D341Med (cell line): ENCODE measurements around the gene ZC3H18.

ENCODE experiments used
- DNase-seq: peaks from one replicate; pipeline ENCODE4 v3.0.0; 2012; ENCODE audit warnings: low spot score

The ZC3H18 gene

GRCh38 chr16:88532434-88533241, 37.6 kb upstream of the ZC3H18 start:
- no peak for DNase-seq

GRCh38 chr16:88533381-88533917, 36.8 kb upstream of the ZC3H18 start:
- no peak for DNase-seq

- DNase-seq, result peak; percentile 98
Observed at GRCh38 chr16:88533932-88534637, 36.1 kb upstream of the ZC3H18 start.

GRCh38 chr16:88534638-88535190, 35.5 kb upstream of the ZC3H18 start:
- DNase-seq, result no peak

GRCh38 chr16:88535191-88535856, 34.9 kb upstream of the ZC3H18 start:
- no peak for DNase-seq

DNA sequence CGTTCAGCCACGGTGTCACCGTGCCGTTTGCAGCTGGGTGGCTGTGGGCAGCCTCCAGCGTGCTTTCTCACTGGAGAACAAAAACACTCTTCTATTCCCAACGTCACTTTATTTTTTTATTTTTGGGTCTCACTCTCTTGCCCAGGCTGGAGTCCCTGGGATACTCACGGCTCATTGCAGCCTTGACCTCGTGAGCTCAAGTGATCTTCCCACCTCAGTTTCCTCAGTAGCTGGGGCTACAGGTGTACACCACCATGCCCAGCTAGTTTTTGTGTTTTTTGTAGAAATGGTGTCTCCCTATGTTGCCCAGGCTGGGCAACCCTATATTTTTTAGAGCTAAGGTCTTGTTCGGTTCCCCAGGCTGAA, 34.4 kb upstream of the ZC3H18 start:
- no peak for DNase-seq

DNA sequence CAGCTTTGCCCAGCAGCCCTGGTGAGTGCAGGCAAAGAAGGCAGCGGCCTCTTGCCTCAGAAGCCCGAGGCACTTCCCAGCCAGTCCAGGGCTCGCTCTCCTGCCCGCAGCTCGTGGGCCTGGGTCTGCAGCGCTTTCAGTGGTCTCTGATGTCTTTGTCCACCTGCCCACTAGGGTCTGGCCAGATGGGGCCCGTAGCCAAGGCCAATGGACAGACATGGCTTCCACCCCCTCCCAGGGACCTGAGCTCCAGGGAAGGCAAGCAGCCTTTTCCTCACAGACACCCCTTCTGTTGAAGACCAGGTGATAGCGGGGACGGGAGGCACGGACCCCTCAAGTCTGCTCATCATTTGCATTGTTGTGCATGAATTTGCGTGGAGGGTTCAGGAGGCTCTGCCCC, 33.7 kb upstream of the ZC3H18 start:
- no peak for DNase-seq

DNA sequence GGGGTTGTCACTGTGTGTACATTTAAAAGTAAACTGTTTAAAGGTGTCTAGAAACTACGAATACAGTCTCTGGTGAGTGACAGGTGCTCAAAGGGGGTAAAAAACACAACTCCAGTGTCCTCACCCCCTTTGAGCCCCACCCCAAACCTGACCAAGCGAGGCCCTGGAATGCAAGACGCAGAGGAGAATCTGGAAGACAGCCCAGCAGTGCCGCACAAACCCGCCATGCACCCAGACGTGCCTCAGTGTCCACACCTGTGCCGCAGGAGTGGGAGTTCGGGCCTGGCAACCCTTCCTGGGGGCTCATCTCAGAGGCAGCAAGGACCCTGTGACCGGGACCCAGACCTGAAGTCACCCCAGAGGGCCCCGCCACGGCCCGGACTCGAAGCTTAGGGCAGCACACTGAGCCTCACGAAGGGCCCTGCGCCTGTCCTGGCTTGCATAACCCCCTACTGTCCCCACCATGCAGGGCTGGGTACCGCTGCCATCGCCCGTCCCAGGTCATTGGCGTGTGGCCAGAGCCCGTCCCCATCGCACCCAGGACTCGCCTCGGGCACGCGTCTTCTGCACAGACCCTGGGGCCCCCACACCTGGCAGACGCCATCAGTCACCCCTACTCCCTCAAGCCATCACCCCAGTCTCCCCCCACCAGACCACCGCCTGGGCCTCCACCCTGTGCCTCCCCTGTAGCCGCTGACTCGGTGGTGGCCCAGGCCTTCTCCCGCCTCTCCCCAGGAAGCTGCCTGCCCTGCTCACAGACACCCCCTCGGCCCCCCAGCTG, 33.0 kb upstream of the ZC3H18 start:
- no peak for DNase-seq

GRCh38 chr16:88537859-88538258, 32.3 kb upstream of the ZC3H18 start:
- no peak for DNase-seq

DNA sequence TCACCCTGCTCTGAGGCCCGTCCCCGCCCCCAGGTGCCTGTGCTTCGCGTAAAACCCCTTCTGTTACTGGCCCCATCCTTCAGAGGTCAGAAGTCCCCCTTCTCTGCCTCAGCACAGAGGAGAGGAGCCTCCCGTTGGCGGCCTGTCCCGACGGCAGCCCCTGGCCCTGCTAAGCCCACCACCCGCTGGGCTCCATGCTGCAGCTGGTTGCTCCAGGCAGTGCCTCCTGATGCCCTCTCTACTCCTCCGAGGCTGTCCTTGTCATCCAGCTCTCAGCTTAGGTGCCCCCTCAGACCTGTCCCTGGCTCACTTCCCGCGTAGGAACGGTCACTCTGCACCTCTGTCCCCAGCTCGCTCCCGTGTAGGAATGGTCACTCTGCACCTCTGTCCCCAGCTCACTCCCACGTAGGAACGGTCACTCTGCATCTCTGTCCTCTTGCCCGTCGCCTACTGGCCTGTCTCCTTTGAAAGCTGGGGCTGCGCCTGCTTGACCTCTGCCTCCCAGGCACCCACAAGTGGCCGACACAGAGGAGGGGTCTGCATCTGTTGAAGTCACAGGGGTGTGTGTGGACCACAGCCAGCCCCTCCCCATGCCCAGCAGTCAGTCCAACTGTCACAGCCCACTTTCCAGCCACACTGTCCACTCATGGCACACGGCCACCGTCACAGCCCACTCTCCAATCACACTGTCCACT, 31.7 kb upstream of the ZC3H18 start:
- DNase-seq, result no peak

- no peak for DNase-seq
Observed at GRCh38 chr16:88539261-88539651, 30.9 kb upstream of the ZC3H18 start.

DNA sequence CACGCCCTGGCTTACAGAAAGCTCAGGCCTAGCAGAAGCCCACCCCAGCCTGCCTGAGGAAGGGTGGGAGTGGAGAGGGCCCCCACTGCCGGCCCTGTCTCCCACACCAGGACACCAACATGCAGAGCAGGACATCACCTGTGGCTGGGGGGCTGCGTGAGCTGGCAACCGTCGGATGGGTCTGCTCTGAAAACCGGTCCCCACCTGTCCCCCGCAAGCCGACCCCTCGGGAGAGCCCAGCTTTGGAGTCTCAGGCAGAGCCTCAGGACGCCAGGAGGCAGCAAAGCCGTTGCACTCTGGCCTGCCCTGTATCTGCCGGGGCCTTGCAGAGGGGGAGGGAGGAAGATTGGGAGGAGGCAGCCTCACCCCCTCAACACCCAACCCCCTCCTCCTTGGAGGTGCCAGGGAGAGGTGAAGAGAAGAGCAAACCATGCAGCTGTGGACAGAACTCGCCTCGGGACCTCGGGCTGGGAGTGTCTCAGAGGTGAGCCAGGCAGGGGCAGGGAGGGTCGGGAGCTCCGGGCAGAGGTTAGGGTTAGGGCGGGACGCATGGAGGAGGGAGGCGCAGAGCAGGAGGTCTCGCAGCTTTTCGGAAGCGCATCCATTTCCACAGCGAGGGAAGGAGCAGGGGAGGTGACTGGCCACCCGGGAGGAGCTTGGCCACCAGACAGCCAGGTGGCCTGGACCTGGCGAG, 30.4 kb upstream of the ZC3H18 start:
- no peak for DNase-seq

GRCh38 chr16:88540346-88540977, 29.7 kb upstream of the ZC3H18 start:
- no peak for DNase-seq

DNA sequence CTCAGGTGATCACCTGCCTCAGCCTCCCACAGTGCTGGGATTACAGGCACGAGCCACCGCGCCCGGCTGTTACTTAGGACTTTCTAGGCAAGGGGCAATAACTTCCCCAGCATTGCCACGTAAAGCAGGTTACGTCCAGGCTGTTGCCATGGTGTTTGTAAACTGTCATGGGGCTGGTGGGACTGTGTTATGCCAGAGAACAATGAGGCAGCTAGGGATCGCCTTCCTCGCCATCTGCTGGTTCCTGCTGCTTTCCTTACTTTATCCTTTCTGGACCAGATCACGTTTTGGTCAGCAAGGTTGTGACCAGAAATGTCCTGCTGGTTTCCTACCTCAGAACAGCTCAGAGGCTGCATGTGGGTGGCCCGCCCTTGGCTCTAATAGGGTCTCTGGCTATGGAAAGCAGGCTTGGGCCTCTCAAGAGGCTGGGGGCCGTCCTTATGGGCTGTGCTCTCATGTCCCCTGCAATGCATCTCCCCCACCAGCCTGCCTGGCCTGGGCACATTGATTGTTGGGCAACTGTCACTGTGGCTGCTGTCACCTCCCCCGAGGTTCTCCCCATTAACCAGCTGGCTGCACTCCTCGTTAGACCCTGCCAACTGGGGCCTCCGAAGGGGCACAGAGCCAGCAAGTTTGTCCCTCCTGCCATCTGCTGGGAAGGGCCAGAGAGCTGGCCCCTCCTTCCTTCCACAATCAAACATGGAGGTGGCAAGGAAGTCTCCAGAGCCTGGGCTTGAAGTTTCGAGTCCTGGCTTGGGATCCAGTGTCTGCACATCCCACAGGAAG, 28.2 kb upstream of the ZC3H18 start:
- DNase-seq, result no peak

DNA sequence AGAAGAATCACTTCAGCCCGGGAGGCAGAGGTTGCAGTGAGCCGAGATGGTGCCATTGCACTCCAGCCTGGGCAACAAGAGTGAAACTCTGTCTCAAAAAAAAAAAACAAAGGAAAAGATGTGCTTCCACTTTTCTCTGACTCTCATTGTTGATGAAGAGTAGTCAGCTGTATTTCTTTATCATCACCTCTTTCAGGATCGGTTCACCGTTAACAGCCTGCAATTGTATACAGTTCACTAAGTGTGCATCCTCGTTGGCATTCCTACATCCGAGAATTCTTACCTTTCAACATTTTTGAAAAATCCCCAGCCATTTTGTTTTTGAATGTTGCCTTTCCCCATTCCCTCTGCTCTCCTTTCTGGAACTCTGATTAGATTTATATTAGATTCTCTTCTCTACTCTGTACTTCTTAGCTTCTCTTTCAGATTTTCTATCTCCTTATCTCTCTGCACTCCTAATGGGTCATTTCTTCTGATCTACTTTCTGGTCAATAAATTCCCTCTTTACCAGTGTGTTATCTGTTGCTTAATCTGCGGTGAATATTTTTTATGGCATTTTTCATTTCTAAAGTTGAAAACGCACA, 26.9 kb upstream of the ZC3H18 start:
- DNase-seq, result no peak

GRCh38 chr16:88545781-88546180, 24.4 kb upstream of the ZC3H18 start:
- DNase-seq, result no peak

DNA sequence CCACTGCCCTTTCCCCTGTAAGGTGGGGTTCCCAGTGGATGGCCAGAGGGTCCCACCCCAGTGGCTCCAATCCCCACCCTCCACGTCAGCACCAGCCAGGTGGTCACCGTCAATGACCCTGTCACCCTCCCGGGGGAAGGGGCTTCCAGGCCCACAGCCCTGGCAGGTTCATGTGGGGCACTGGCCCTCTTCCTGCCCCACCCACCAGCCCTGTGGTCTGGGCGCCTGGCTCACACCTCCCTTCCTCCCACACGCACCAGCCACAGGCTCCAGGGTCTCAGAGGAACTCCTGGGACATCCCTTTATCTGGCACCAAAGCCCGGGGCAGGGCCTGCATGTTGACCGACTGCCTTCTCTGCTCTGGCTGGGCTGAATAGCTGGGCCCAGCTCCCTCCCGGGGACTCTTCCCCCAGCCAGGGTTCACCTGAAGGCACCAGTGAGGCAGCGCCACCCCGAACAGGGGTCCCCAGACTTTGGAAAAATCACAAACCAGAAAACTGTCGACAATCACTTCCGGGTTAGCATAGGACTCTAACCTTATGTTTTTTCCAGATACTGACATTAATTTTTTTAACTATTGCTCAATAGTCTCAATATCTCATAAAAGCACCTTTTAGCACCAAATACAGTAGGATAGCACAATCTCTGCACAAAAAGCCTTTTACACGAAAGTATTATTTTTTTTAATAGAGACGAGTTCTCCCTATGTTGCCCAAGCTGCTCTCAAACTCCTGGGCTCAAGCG, 21.9 kb upstream of the ZC3H18 start:
- DNase-seq, result peak; percentile 19

GRCh38 chr16:88548985-88549384, 21.2 kb upstream of the ZC3H18 start:
- no peak for DNase-seq
